SK-N-SH (cell line): ENCODE results near the gene SNED1. TPM values are rescaled to one million over a fixed set of nuclear protein-coding genes. Genes with fewer than 3 reads are reported as not detected.

Experiments
- CTCF ChIA-PET: fragments of 300-600, 350-600 bp; formaldehyde crosslinking; extraction: SDS; loops from one replicate; lab custom pipeline; 2021; lab: Yijun Ruan, JAX
- POLR2A ChIA-PET: fragments of 350-600 bp; sonication (Branson Sonifier 250); formaldehyde crosslinking; extraction: SDS; loops from one replicate; lab custom pipeline; 2020; ENCODE audit warnings: antibody characterized with exemption, inconsistent platforms; lab: Yijun Ruan, JAX
- DNase-seq: peaks from one replicate; pipeline ENCODE4 v3.0.0; 2012
- H2AFZ ChIP-seq: fragments of 200-600 bp; sonication (generic); 2 replicates; pipeline ENCODE4 v1.8.1; 2016; ENCODE audit warnings: antibody characterized with exemption, mild to moderate bottlenecking, low read depth
- H3F3A ChIP-seq: fragments of 200-600 bp; sonication (generic); replicated peaks from 2 replicates; pipeline ENCODE3; 2016; ENCODE audit warnings: antibody characterized with exemption, mild to moderate bottlenecking; ENCODE audit not compliant: insufficient read depth
- H3K27ac ChIP-seq, 2 experiments: fragments of 200-500 bp in 1 of 2; fragments of 200-600 bp in 1 of 2; sonication (Bioruptor generic) in 1 of 2; sonication (generic), shearing (Covaris generic) in 1 of 2; 2 replicates each; pipeline versions ENCODE4 v1.5.1 to v1.6.1; 2014 to 2016; ENCODE audit warnings: low read depth in 2 of 2, inconsistent platforms in 1 of 2, low read length in 1 of 2, mild to moderate bottlenecking in 1 of 2, mixed read lengths in 1 of 2
- H3K27me3 ChIP-seq: fragments of 200-600 bp; sonication (generic), shearing (Covaris generic); 2 replicates; pipeline ENCODE4 v1.6.1; 2016; ENCODE audit warnings: mixed run types; ENCODE audit not compliant: insufficient read depth
- H3K36me3 ChIP-seq, 2 experiments: fragments of 200-500 bp in 1 of 2; fragments of 200-600 bp in 1 of 2; sonication (Bioruptor generic) in 1 of 2; sonication (generic) in 1 of 2; replicated peaks in 1 of 2; 2 replicates each; pipeline versions ENCODE3 to v1.5.1; 2014 to 2016; ENCODE audit warnings: low read length in 1 of 2, mild to moderate bottlenecking in 1 of 2; ENCODE audit not compliant: insufficient read depth in 2 of 2, control insufficient read depth in 1 of 2
- H3K4me1 ChIP-seq, 2 experiments: fragments of 200-500 bp in 1 of 2; fragments of 200-600 bp in 1 of 2; sonication (Bioruptor generic) in 1 of 2; sonication (generic), shearing (Covaris generic) in 1 of 2; 2 replicates each; pipeline versions ENCODE4 v1.5.1 to v1.6.1; 2014 to 2016; ENCODE audit warnings: low read depth in 1 of 2, low read length in 1 of 2, mixed run types in 1 of 2; ENCODE audit not compliant: insufficient read depth in 2 of 2, control insufficient read depth in 1 of 2
- H3K4me2 ChIP-seq: fragments of 200-600 bp; sonication (generic), shearing (Covaris generic); 2 replicates; pipeline ENCODE4 v1.6.1; 2017; ENCODE audit warnings: mixed run types
- H3K4me3 ChIP-seq, 2 experiments: fragments of 200-500 bp in 1 of 2; fragments of 200-600 bp in 1 of 2; sonication (Bioruptor generic) in 1 of 2; sonication (generic), shearing (Covaris generic) in 1 of 2; 2 replicates each; pipeline versions ENCODE4 v1.5.1 to v1.8.1; 2014 to 2016; ENCODE audit warnings: low read depth in 2 of 2, inconsistent platforms in 1 of 2, low read length in 1 of 2, mild to moderate bottlenecking in 1 of 2, mixed read lengths in 1 of 2, moderate library complexity in 1 of 2
- H3K79me2 ChIP-seq: fragments of 200-600 bp; sonication (generic); 2 replicates; pipeline ENCODE4 v1.8.1; 2017; ENCODE audit warnings: mild to moderate bottlenecking; ENCODE audit not compliant: insufficient read depth
- H3K9ac ChIP-seq: fragments of 200-600 bp; sonication (generic); 2 replicates; pipeline ENCODE4 v1.6.1; 2017; ENCODE audit warnings: mixed run types
- H3K9me2 ChIP-seq: fragments of 200-600 bp; sonication (generic); 2 replicates; pipeline ENCODE4 v1.6.1; 2017; ENCODE audit warnings: mixed run types
- H3K9me3 ChIP-seq: fragments of 200-600 bp; sonication (generic); 2 replicates; pipeline ENCODE4 v1.6.1; 2017; ENCODE audit warnings: mixed run types, mild to moderate bottlenecking, moderate library complexity
- H4K20me1 ChIP-seq: fragments of 200-600 bp; sonication (generic); 2 replicates; pipeline ENCODE4 v1.6.1; 2017; ENCODE audit warnings: mild to moderate bottlenecking, mixed run types; ENCODE audit not compliant: insufficient read depth
- CHD2 ChIP-seq: fragments of 150-350 bp; IDR thresholded peaks from 2 replicates; pipeline ENCODE4 v1.6.1; 2018; ENCODE audit warnings: low read length; ENCODE audit not compliant: partially characterized antibody
- ELF1 ChIP-seq: IDR thresholded peaks from 2 replicates; pipeline ENCODE4 v1.4.0; 2012
- MXI1 ChIP-seq: IDR thresholded peaks from 2 replicates; pipeline ENCODE4 v1.6.1; 2012; ENCODE audit warnings: mild to moderate bottlenecking, low read depth, low read length, improper control_type of control experiment
- NFIC ChIP-seq: IDR thresholded peaks from 2 replicates; pipeline ENCODE4 v1.4.0; 2012; ENCODE audit warnings: borderline replicate concordance
- NRF1 ChIP-seq: IDR thresholded peaks from 2 replicates; pipeline ENCODE4 v1.6.1; 2012; ENCODE audit warnings: low read depth, mild to moderate bottlenecking, low read length
- PBX3 ChIP-seq: IDR thresholded peaks from 2 replicates; pipeline ENCODE4; 2012
- RCOR1 ChIP-seq: fragments of 150-350 bp; IDR thresholded peaks from 2 replicates; pipeline ENCODE4 v1.6.1; 2017; ENCODE audit warnings: antibody characterized with exemption, low read length
- TAF1 ChIP-seq: IDR thresholded peaks from 2 replicates; pipeline ENCODE4 v1.6.1; 2012; ENCODE audit warnings: low read depth, mild to moderate bottlenecking, low read length, moderate library complexity, borderline replicate concordance
- TCF12 ChIP-seq: IDR thresholded peaks from 2 replicates; pipeline ENCODE4 v1.4.0; 2012
- USF2 ChIP-seq: fragments of 150-350 bp; IDR thresholded peaks from 2 replicates; pipeline ENCODE4 v1.6.1; 2017; ENCODE audit warnings: antibody characterized with exemption, low read length, low read depth, borderline replicate concordance
- YY1 ChIP-seq: IDR thresholded peaks from 2 replicates; pipeline ENCODE4 v1.4.0; 2012; ENCODE audit warnings: low read depth, mild to moderate bottlenecking
- WGBS: methylation state at CpG from one replicate; pipeline ENCODE4 v1.1.6; 2017; ENCODE audit warnings: low lambda C conversion rate; 5-methylcytosine and 5-hydroxymethylcytosine counted together
- polyA plus RNA-seq, 3 experiments: library from polyadenylated mRNA; depleted of rRNA; stranded (reverse); fragments of >200 nt; gene quantifications; 2 replicates each; pipeline ENCODE4 v1.2.3, GENCODE V29; 2012

SNED1 gene
- polyA plus RNA-seq, 1 of the 3 experiments (the other 2 are of a cell fraction), result 0.03 TPM

- Histone ChIP-seq H3K4me2 (no peak overlapping the region), H4K20me1 (no peaks in the 10 kb centered on the region), H3K27me3 (no peaks in the 10 kb centered on the region), H3K4me3 (no peak overlapping the region), H3K9me2 (no peaks in the 10 kb centered on the region), H3K27ac (peak overlapping the region in 1 of 2 experiments; percentile 64; a peak in 1 of 4 replicates), H2AFZ (no peak overlapping the region), H3K4me1 (peaks cover 0 to 22% of the 10 kb centered on the region in 2 experiments; a peak in 1 of 4 replicates), H3K79me2 (no peaks in the 10 kb centered on the region), H3F3A (no peaks in the 10 kb centered on the region), H3K9ac (no peak overlapping the region), H3K9me3 (no peaks in the 10 kb centered on the region), H3K36me3 (no peaks in the 10 kb centered on the region)
- ChIA-PET CTCF (interaction anchor here (0.6 to 3.3 kb wide), 6 partner anchors 11 to 121 kb away, joined by 3 to 17 read pairs (median 3); no protein-coding TSS in a partner anchor), POLR2A (no interaction called here)
- no peak for TF ChIP-seq PBX3
- no peak for TF ChIP-seq CHD2
- no peak for TF ChIP-seq USF2
- TF ChIP-seq TAF1, result no peak
- TF ChIP-seq NFIC, result no peak
- TF ChIP-seq TCF12, result no peak
- no peak for TF ChIP-seq NRF1
- no peak for TF ChIP-seq ELF1
- DNase-seq, result no peak
- WGBS, result 74% methylated on average over 8 of the region's 11 CpGs
These were observed 26.2 kb upstream of the SNED1 start for GRCh38 chr2:240972201-240972600.

GRCh38 chr2:240972636-240973521 is 25.5 kb upstream of the SNED1 start:
- Histone ChIP-seq H2AFZ (no peak overlapping the region), H3F3A (no peaks in the 10 kb centered on the region), H3K4me1 (peaks cover 0 to 22% of the 10 kb centered on the region in 2 experiments; a peak in 1 of 4 replicates), H3K27ac (peak overlapping the region in 1 of 2 experiments; percentile 64; a peak in 2 of 4 replicates), H3K27me3 (no peaks in the 10 kb centered on the region)
- WGBS, result 7% methylated on average over 10 of the region's 17 CpGs
- 0 out of 2 replicates have a peak, but pooled peaks have one; percentile 5 for TF ChIP-seq RCOR1
- TF ChIP-seq YY1, result no peak
- peak; percentile 42; the same call in 1 of the 2 replicates for TF ChIP-seq MXI1
- TF ChIP-seq, all 33 proteins: peak for 2
- Histone ChIP-seq H3K9ac (no peak overlapping the region), H3K4me2 (no peak overlapping the region), H4K20me1 (no peaks in the 10 kb centered on the region), H3K9me2 (no peaks in the 10 kb centered on the region), H3K4me3 (no peak overlapping the region; a peak in 1 of 4 replicates), H3K79me2 (no peaks in the 10 kb centered on the region), H3K36me3 (no peaks in the 10 kb centered on the region), H3K9me3 (no peaks in the 10 kb centered on the region)
- CTCF ChIA-PET, result interaction anchor here (0.6 to 3.3 kb wide), 6 partner anchors 10 to 122 kb away, joined by 3 to 17 read pairs (median 3); no protein-coding TSS in a partner anchor
- POLR2A ChIA-PET, result interaction anchor here (0.7 to 0.9 kb wide), 2 partner anchors 9 to 11 kb away, joined by 3 read pairs; no protein-coding TSS in a partner anchor
- DNase-seq, result peak; percentile 85
